HG03066 (cell line): ENCODE measurements around the gene ERC2.

Source experiments
- ATAC-seq: cut with Tn5 transposase; IDR thresholded peaks from one replicate; pipeline ENCODE4 v1.9.1; 2021; ENCODE audit warnings: low read depth; ENCODE audit not compliant: unreplicated experiment

Gene ERC2

GRCh38 chr3:55620351-55621025, 847.8 kb downstream of the ERC2 start:
- peak; percentile 54 for ATAC-seq

GRCh38 chr3:55619046-55619808, 849.0 kb downstream of the ERC2 start:
- ATAC-seq = no peak

- no peak for ATAC-seq
These were observed 850.9 kb downstream of the ERC2 start for GRCh38 chr3:55617385-55617784.

- no peak for ATAC-seq
These were observed 851.5 kb downstream of the ERC2 start for GRCh38 chr3:55616803-55617202.

- ATAC-seq = no peak
These were observed 852.5 kb downstream of the ERC2 start for GRCh38 chr3:55615694-55616295.

- no peak for ATAC-seq
These were observed 853.1 kb downstream of the ERC2 start for GRCh38 chr3:55615039-55615693.

GRCh38 chr3:55611121-55611520, 857.1 kb downstream of the ERC2 start:
- ATAC-seq = no peak

GRCh38 chr3:55609230-55609827, 858.9 kb downstream of the ERC2 start:
- ATAC-seq = no peak

- ATAC-seq = no peak
These were observed 859.8 kb downstream of the ERC2 start for GRCh38 chr3:55608301-55608937.

GRCh38 chr3:55607844-55608243, 860.4 kb downstream of the ERC2 start:
- peak; percentile 73 for ATAC-seq

GRCh38 chr3:55607175-55607574, 861.1 kb downstream of the ERC2 start:
- no peak for ATAC-seq

- ATAC-seq = no peak
These were observed 862.6 kb downstream of the ERC2 start for GRCh38 chr3:55605443-55606236.

GRCh38 chr3:55604846-55605245, 863.4 kb downstream of the ERC2 start:
- no peak for ATAC-seq

- ATAC-seq = no peak
These were observed 863.9 kb downstream of the ERC2 start for GRCh38 chr3:55604402-55604801.

- ATAC-seq = no peak
These were observed 866.7 kb downstream of the ERC2 start for GRCh38 chr3:55601366-55602080.

- no peak for ATAC-seq
These were observed 870.0 kb downstream of the ERC2 start for GRCh38 chr3:55598224-55598623.

GRCh38 chr3:55597641-55598040, 870.6 kb downstream of the ERC2 start:
- ATAC-seq = no peak

- no peak for ATAC-seq
These were observed 872.1 kb downstream of the ERC2 start for GRCh38 chr3:55596212-55596611.

- no peak for ATAC-seq
These were observed 872.8 kb downstream of the ERC2 start for GRCh38 chr3:55595420-55595819.
